HEK293 (cell line): Measurements from ENCODE around the gene ITPKB.

Experiments
- EGR2 ChIP-seq: fragments of 450-650 bp; formaldehyde crosslinking; IDR thresholded peaks from 2 replicates; pipeline ENCODE4 v1.5.1; 2016; ENCODE audit warnings: low read depth, missing biosample characterization, missing genetic modification characterization
- GLI4 ChIP-seq: fragments of 450-650 bp; formaldehyde crosslinking; IDR thresholded peaks from 2 replicates; pipeline ENCODE4 v1.5.1; 2016; ENCODE audit warnings: missing biosample characterization, missing genetic modification characterization
- KLF1 ChIP-seq: fragments of 450-650 bp; formaldehyde crosslinking; IDR thresholded peaks from 2 replicates; pipeline ENCODE4 v1.5.1; 2016; ENCODE audit warnings: missing biosample characterization, missing genetic modification characterization
- OSR2 ChIP-seq: fragments of 450-650 bp; formaldehyde crosslinking; IDR thresholded peaks from 2 replicates; pipeline ENCODE4 v1.5.1; 2016; ENCODE audit warnings: missing biosample characterization, missing genetic modification characterization
- PRDM10 ChIP-seq: fragments of 450-650 bp; formaldehyde crosslinking; IDR thresholded peaks from 2 replicates; pipeline ENCODE4 v1.5.1; 2016; ENCODE audit warnings: missing biosample characterization, missing genetic modification characterization
- SETDB1 ChIP-seq: IDR thresholded peaks from one replicate; pipeline ENCODE4 v1.6.1; 2017; ENCODE audit warnings: mild to moderate bottlenecking, low read length, moderate library complexity, mixed read lengths; ENCODE audit not compliant: insufficient read length
- TSHZ1 ChIP-seq: fragments of 450-650 bp; formaldehyde crosslinking; IDR thresholded peaks from 2 replicates; pipeline ENCODE4 v1.5.1; 2016; ENCODE audit warnings: missing biosample characterization, missing genetic modification characterization, borderline replicate concordance
- WT1 ChIP-seq: fragments of 450-650 bp; formaldehyde crosslinking; IDR thresholded peaks from 2 replicates; pipeline ENCODE4 v1.5.1; 2016; ENCODE audit warnings: missing biosample characterization, missing genetic modification characterization
- ZBTB1 ChIP-seq: fragments of 450-650 bp; formaldehyde crosslinking; IDR thresholded peaks from 2 replicates; pipeline ENCODE4 v1.5.1; 2016; ENCODE audit warnings: missing biosample characterization, missing genetic modification characterization
- ZBTB20 ChIP-seq: fragments of 450-650 bp; formaldehyde crosslinking; IDR thresholded peaks from 2 replicates; pipeline ENCODE4 v1.5.1; 2016; ENCODE audit warnings: missing biosample characterization, missing genetic modification characterization
- ZEB2 ChIP-seq: fragments of 450-650 bp; formaldehyde crosslinking; IDR thresholded peaks from 2 replicates; pipeline ENCODE4 v1.5.1; 2016; ENCODE audit warnings: missing biosample characterization, missing genetic modification characterization
- ZNF184 ChIP-seq: fragments of 450-650 bp; IDR thresholded peaks from 2 replicates; pipeline ENCODE4 v1.5.1; 2018; ENCODE audit warnings: missing biosample characterization, mild to moderate bottlenecking, missing genetic modification characterization
- ZNF2 ChIP-seq: fragments of 450-650 bp; formaldehyde crosslinking; IDR thresholded peaks from 2 replicates; pipeline ENCODE4 v1.5.1; 2016; ENCODE audit warnings: missing biosample characterization, missing genetic modification characterization
- ZNF324 ChIP-seq: fragments of 450-650 bp; formaldehyde crosslinking; IDR thresholded peaks from 2 replicates; pipeline ENCODE4 v1.5.1; 2016; ENCODE audit warnings: missing biosample characterization, missing genetic modification characterization
- ZNF518A ChIP-seq: fragments of 450-650 bp; formaldehyde crosslinking; conservative IDR thresholded peaks from 2 replicates; pipeline ENCODE4 v1.5.1; 2016; ENCODE audit warnings: low read depth, missing biosample characterization, missing genetic modification characterization
- ZNF561 ChIP-seq: fragments of 450-650 bp; IDR thresholded peaks from 2 replicates; pipeline ENCODE4 v1.5.1; 2018; ENCODE audit warnings: missing biosample characterization, missing genetic modification characterization, borderline replicate concordance
- ZNF639 ChIP-seq: fragments of 450-650 bp; formaldehyde crosslinking; IDR thresholded peaks from 2 replicates; pipeline ENCODE4 v1.5.1; 2016; ENCODE audit warnings: missing biosample characterization, missing genetic modification characterization
- ZNF660 ChIP-seq: fragments of 450-650 bp; IDR thresholded peaks from 2 replicates; pipeline ENCODE4 v1.5.1; 2018; ENCODE audit warnings: missing biosample characterization, mild to moderate bottlenecking, missing genetic modification characterization
- ZNF670 ChIP-seq: fragments of 450-650 bp; formaldehyde crosslinking; IDR thresholded peaks from 2 replicates; pipeline ENCODE4 v1.5.1; 2016; ENCODE audit warnings: missing biosample characterization, missing genetic modification characterization, low read depth
- ZNF792 ChIP-seq: fragments of 450-650 bp; formaldehyde crosslinking; IDR thresholded peaks from 2 replicates; pipeline ENCODE4 v1.5.1; 2016; ENCODE audit warnings: missing biosample characterization, missing genetic modification characterization
- ZSCAN30 ChIP-seq: fragments of 450-650 bp; IDR thresholded peaks from 2 replicates; pipeline ENCODE4 v1.5.1; 2018; ENCODE audit warnings: missing biosample characterization, mild to moderate bottlenecking, missing genetic modification characterization, moderate library complexity
- ZSCAN4 ChIP-seq: fragments of 450-650 bp; formaldehyde crosslinking; IDR thresholded peaks from 2 replicates; pipeline ENCODE4 v1.5.1; 2017; ENCODE audit warnings: missing biosample characterization, missing genetic modification characterization

The ITPKB gene

GRCh38 chr1:226723657-226724532 is 15.2 kb downstream of the ITPKB start (continued):
- TF ChIP-seq ZEB2 = peak; percentile 90
- peak; percentile 99 for TF ChIP-seq PRDM10
- TF ChIP-seq KLF1 = peak; percentile 55; the same call in 1 of the 2 replicates
- TF ChIP-seq ZBTB1 (tag by site-specific recombination) = no peak
- TF ChIP-seq ZSCAN30 = peak; percentile 86; the same call in 1 of the 2 replicates
- TF ChIP-seq ZNF324 (tag by site-specific recombination) = no peak
- peak; percentile 96 for TF ChIP-seq ZNF660 (tag by site-specific recombination)
- TF ChIP-seq ZNF561 = peak; percentile 93
- peak; percentile 28; the same call in 1 of the 2 replicates for TF ChIP-seq ZNF518A
- peak; percentile 97 for TF ChIP-seq WT1 (tag by site-specific recombination)
- peak; percentile 95 for TF ChIP-seq ZNF184 (tag by site-specific recombination)
- TF ChIP-seq SETDB1 = peak; percentile 67
- TF ChIP-seq ZNF670 = no peak
- TF ChIP-seq EGR2 (tag by site-specific recombination) = peak; percentile 61
- no peak for TF ChIP-seq GLI4
- TF ChIP-seq ZNF639 = peak; percentile 76; the same call in 1 of the 2 replicates
- peak; percentile 81; the same call in 1 of the 2 replicates for TF ChIP-seq TSHZ1
- peak; percentile 98 for TF ChIP-seq OSR2 (tag by site-specific recombination)
- peak; percentile 44; the same call in 1 of the 2 replicates for TF ChIP-seq ZSCAN4 (tag by site-specific recombination)
- peak; percentile 62 for TF ChIP-seq ZNF2
- TF ChIP-seq ZNF792 (tag by site-specific recombination) = peak; percentile 95
- peak; percentile 68 for TF ChIP-seq ZBTB20 (tag by site-specific recombination)
